Left ventricle myocardium inferior (tissue), 1 donor: ENCODE data around the gene PKIG. TPM values are rescaled to one million over a fixed set of nuclear protein-coding genes. Genes with fewer than 3 reads are reported as not detected.

ENCODE experiments used
- DNase-seq: peaks from one replicate; pipeline ENCODE4 v3.0.0-alpha.2; 2020
- H3K27ac ChIP-seq: fragments of 200-600 bp; replicated peaks from 2 replicates; pipeline ENCODE4 v1.8.0; 2021
- H3K27me3 ChIP-seq: fragments of 200-600 bp; 2 replicates; pipeline ENCODE4 v1.8.0; 2021; ENCODE audit warnings: low read depth
- H3K36me3 ChIP-seq: fragments of 200-600 bp; 2 replicates; pipeline ENCODE4 v1.8.0; 2021
- H3K4me1 ChIP-seq: fragments of 200-600 bp; 2 replicates; pipeline ENCODE4 v1.8.0; 2021
- H3K4me3 ChIP-seq: fragments of 200-600 bp; 2 replicates; pipeline ENCODE4 v1.8.0; 2021; ENCODE audit warnings: mild to moderate bottlenecking, moderate library complexity
- H3K9me3 ChIP-seq: fragments of 200-600 bp; replicated peaks from 2 replicates; pipeline ENCODE4 v1.8.0; 2021
- intact Hi-C: fragments of 100-400 bp; cut with micrococcal nuclease; formaldehyde crosslinking; loops from one replicate; pipeline ENCODE4 v1.11.0; 2022
- total RNA-seq: library from RNA; stranded (reverse); fragmentation: NEBNext Ultra II Directional; extraction: Animal tissue kit (Norgen Biotek cat#: 25700); gene quantifications from one replicate; pipeline ENCODE4 v1.2.1, GENCODE V29; 2021
- TF ChIP-seq, protein P1 (sequence below): fragments of 200-600 bp; IDR thresholded peaks from 2 replicates; pipeline ENCODE4 v1.8.0; 2021; ENCODE audit warnings: antibody characterized with exemption, mild to moderate bottlenecking, borderline replicate concordance
- donor health status: DM: no; HTN: yes; CAD: no; lungs with severe emphysema.

Gene PKIG
- total RNA-seq, 1 donor from 2014 or later = 172 TPM

DNA sequence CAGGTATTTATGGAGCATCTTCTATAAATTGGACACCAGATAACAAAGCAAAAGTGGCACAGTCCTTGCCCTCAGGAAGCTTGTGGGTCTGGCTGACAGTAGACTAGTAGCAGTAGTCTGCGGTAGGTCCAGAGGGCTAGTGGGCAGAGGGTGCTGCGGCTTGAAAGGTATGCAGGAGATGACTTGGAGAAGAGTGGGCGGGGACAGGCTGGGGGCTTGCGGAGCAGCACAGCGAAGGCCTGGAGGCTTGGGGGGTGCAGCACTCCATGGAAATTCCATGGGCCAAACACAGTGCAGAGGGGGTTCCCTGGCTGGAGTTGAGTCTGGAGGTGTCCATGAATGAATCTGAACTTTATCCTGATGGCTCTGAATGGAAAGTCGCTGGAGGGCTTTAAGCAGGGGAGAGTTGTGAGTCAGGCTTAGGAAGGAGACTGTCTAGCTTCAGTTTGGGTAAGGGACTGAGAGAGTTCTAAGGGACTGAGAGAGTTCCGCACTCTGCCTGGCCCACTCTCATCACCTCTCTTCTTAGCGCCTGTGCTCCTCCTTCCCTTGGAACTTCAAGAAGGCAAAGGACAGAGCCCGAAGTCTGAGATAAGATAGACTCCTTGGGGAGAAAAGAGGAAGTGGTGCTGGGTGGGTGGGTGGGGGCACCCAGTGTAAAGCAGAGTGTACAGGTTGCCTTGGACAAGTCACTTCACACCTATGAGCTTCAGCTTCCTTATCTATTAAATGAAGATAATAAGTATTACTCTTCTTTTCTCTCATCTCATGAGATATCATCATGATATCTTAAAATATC lies 8.8 kb downstream of the PKIG start:
- peaks cover 32% of the 10 kb centered on the region for H3K36me3 ChIP-seq
- intact Hi-C loops = loop anchor here (10.0 kb wide), 1 partner anchor 56 kb away; no protein-coding TSS in a partner anchor
- peak overlapping the region; percentile 4 for H3K4me3 ChIP-seq
- DNase-seq = no peak
- no peaks in the 10 kb centered on the region for H3K27me3 ChIP-seq
- H3K4me1 ChIP-seq = peaks cover 93% of the 10 kb centered on the region
- peak overlapping the region; percentile 94 for H3K27ac ChIP-seq
- TF ChIP-seq, protein P1, sequence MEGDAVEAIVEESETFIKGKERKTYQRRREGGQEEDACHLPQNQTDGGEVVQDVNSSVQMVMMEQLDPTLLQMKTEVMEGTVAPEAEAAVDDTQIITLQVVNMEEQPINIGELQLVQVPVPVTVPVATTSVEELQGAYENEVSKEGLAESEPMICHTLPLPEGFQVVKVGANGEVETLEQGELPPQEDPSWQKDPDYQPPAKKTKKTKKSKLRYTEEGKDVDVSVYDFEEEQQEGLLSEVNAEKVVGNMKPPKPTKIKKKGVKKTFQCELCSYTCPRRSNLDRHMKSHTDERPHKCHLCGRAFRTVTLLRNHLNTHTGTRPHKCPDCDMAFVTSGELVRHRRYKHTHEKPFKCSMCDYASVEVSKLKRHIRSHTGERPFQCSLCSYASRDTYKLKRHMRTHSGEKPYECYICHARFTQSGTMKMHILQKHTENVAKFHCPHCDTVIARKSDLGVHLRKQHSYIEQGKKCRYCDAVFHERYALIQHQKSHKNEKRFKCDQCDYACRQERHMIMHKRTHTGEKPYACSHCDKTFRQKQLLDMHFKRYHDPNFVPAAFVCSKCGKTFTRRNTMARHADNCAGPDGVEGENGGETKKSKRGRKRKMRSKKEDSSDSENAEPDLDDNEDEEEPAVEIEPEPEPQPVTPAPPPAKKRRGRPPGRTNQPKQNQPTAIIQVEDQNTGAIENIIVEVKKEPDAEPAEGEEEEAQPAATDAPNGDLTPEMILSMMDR = no peak
- H3K9me3 ChIP-seq = no peaks in the 10 kb centered on the region

DNA sequence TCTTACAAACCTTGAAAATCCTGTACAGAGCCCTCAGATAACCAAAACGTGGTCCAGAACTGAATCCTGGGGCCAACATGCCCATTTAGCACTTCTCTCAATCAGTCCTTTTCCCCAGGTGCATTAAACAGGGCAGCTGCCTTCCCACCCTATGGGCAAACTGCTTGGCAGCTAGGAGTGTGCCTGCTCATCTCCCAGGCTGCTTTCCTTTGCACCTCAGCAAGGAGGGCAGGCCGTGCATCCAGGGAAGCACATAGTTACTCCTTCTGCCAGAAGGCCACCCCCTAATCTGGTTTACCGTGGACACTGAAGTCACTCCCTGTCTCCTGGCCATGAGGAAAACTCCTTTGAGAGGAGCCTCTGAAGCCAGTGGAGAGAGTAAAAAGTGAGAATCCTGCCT lies 10.0 kb downstream of the PKIG start:
- Histone ChIP-seq H3K4me1 (peaks cover 93% of the 10 kb centered on the region), H3K36me3 (peaks cover 39% of the 10 kb centered on the region), H3K27ac (peak overlapping the region; percentile 94)

DNA sequence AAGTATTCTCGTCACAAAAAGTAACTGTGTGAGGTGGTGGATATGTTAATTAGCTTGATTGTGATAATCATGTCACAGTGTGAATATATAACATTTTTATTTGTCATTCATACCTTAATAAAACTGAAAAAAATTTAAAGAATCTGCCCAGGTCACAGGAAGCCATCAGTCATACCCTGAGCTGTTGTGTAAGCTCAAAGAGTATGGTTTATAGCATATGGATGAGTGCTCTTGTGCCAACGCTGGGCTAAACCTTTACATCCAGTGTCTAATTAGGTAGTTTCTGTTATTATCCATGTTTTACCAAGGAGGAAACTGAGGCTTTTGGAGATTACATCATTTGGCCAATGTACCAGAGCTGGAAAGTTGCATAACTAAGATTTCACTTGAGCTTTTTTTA lies 11.4 kb downstream of the PKIG start:
- no peaks in the 10 kb centered on the region for H3K27me3 ChIP-seq
- no peak for DNase-seq
- no peaks in the 10 kb centered on the region for H3K9me3 ChIP-seq
- peaks cover 93% of the 10 kb centered on the region for H3K4me1 ChIP-seq
- TF ChIP-seq, protein P1 = no peak
- peak overlapping the region; percentile 93 for H3K27ac ChIP-seq
- intact Hi-C loops = loop anchor here (10.0 kb wide), 1 partner anchor 59 kb away; no protein-coding TSS in a partner anchor
- H3K4me3 ChIP-seq = no peak overlapping the region
- H3K36me3 ChIP-seq = peaks cover 39% of the 10 kb centered on the region

More for the DNA sequence above, 10.0 kb downstream of the PKIG start:
- intact Hi-C loops = loop anchor here (10.0 kb wide), 1 partner anchor 58 kb away; no protein-coding TSS in a partner anchor
- no peaks in the 10 kb centered on the region for H3K27me3 ChIP-seq
- no peak for DNase-seq
- no peaks in the 10 kb centered on the region for H3K9me3 ChIP-seq
- H3K4me3 ChIP-seq = no peak overlapping the region
- TF ChIP-seq, protein P1 = no peak

- no peak overlapping the region for H3K4me3 ChIP-seq
- intact Hi-C loops = loop anchor here (10.0 kb wide), 1 partner anchor 60 kb away; no protein-coding TSS in a partner anchor
- no peaks in the 10 kb centered on the region for H3K27me3 ChIP-seq
- TF ChIP-seq, protein P1 = no peak
- H3K36me3 ChIP-seq = peaks cover 38% of the 10 kb centered on the region
- DNase-seq = peak; percentile 39
- H3K27ac ChIP-seq = peak overlapping the region; percentile 93
- no peaks in the 10 kb centered on the region for H3K9me3 ChIP-seq
- peaks cover 93% of the 10 kb centered on the region for H3K4me1 ChIP-seq
Measured at GRCh38 chr20:44594730-44595129, 12.4 kb downstream of the PKIG start.

GRCh38 chr20:44596010-44596409 lies 13.6 kb downstream of the PKIG start:
- intact Hi-C loops = loop anchor here (10.0 kb wide), 1 partner anchor 61 kb away; no protein-coding TSS in a partner anchor
- Histone ChIP-seq H3K4me3 (no peak overlapping the region), H3K9me3 (no peaks in the 10 kb centered on the region), H3K27ac (peak overlapping the region; percentile 93), H3K36me3 (peaks cover 25% of the 10 kb centered on the region), H3K4me1 (peaks cover 93% of the 10 kb centered on the region), H3K27me3 (no peaks in the 10 kb centered on the region)
- DNase-seq = no peak
- TF ChIP-seq, protein P1 = no peak
